ENCODE measurements around the gene BCDIN3D. TPM values are rescaled to one million over a fixed set of nuclear protein-coding genes. Genes with fewer than 3 reads are reported as not detected.
"Not testable (repeated sequence)": the region's sequence is repeated elsewhere in the genome, so short reads cannot be mapped to it uniquely, and the experiment has no call there.

BCDIN3D gene
- total RNA-seq, 1 donor from 2014 or later, result 2.7 TPM

GRCh38 chr12:49879065-49879464 lies 36.2 kb upstream of the BCDIN3D start:
- intact Hi-C loops (cut with micrococcal nuclease); DNase-seq; ATAC-seq: not testable (repeated sequence)

DNA sequence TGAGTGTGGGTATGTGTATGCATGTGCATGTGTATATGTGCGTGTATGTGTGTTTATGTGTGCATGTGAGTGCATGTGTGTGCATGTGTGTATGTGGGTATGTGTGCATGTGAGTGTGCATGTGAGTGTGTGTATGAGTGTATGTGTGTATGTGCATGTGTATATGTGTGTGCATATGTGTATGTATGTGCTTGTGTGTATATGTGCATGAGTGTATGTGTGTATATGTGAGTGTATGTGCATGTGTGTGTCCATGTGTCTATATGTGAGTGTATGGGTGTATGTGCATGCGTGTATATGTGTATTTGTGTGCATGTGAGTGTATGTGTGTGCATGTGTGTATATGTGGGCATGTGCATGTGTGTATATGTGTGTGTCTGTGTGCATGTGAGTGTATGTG lies 35.1 kb upstream of the BCDIN3D start:
- intact Hi-C loops (cut with micrococcal nuclease), result no loop called here
- no peak for DNase-seq
- no peak for ATAC-seq

- no peak for DNase-seq
- intact Hi-C loops (cut with micrococcal nuclease), result no loop called here
- ATAC-seq, result no peak
Measured at GRCh38 chr12:49877066-49877465, 34.2 kb upstream of the BCDIN3D start.

GRCh38 chr12:49876070-49876469 lies 33.2 kb upstream of the BCDIN3D start:
- DNase-seq (no peak), ATAC-seq (no peak)
- intact Hi-C loops (cut with micrococcal nuclease), result no loop called here

DNA sequence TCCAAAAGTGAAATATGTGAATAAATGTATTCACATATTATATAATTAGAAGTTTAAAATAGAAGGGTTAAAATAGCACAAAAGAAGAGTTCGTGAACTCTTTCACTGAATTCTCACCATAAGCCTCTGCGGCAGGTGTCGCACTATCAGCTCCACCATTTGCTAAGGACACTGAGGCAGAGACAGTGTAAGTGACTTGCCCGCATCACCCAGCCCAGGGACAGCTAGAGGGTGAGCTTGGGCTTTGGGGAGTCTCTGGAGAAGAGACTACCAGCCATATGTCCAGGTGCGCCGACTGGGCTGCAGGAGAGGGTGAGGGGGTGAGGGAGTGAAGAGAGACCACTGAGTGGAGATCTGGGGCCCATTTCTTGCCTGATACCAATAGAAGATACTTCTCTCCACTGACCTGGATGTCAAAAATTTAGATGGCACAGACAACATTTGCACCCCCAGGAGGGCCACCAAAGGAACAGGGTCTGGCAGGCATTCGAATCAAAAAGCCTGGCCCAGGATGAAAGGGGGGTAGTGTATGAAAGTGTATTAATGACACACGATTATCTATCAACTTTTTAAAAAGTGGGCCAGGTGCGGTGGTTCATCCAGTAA lies 32.3 kb upstream of the BCDIN3D start:
- no peak for DNase-seq
- ATAC-seq, result no peak
- intact Hi-C loops (cut with micrococcal nuclease), result no loop called here

- DNase-seq, result no peak
- ATAC-seq, result no peak
- intact Hi-C loops (cut with micrococcal nuclease), result no loop called here
Measured at GRCh38 chr12:49874142-49874897, 31.4 kb upstream of the BCDIN3D start.

DNA sequence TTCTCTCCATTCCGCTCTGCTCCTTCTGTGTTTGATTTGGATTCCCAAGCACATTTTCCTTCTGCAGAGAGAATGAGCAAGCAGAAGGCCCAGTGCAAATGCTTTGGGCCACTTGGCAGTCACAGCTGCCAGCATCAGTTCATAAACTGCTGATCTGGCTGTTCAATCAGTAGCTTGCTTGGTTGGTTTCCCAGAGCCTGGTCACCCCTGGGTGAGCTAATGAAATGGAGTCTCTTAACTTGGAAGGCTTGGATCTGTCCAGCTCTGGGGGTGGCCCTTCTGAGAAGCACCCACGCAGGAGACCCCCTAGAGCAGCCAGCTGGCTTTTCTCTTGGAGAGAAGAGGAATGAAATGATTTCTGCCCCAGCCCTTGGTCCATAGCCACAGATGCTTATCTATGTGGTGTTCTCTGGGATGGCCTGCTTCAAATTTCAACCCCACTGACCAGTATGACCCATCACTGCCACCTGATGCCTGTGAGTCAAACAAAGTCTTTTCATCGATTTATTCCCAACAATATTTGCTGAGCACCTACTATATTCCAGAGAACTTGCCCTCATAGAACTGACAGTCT lies 30.5 kb upstream of the BCDIN3D start:
- intact Hi-C loops (cut with micrococcal nuclease), result no loop called here
- ATAC-seq (no peak), DNase-seq (peak; percentile 59)

- peak; percentile 38 for DNase-seq
- intact Hi-C loops (cut with micrococcal nuclease), result no loop called here
- ATAC-seq, result no peak
Measured at GRCh38 chr12:49872781-49873181, 29.9 kb upstream of the BCDIN3D start.

- ATAC-seq (no peak), DNase-seq (peak; percentile 23)
- intact Hi-C loops (cut with micrococcal nuclease), result no loop called here
Measured at GRCh38 chr12:49872381-49872780, 29.5 kb upstream of the BCDIN3D start.

DNA sequence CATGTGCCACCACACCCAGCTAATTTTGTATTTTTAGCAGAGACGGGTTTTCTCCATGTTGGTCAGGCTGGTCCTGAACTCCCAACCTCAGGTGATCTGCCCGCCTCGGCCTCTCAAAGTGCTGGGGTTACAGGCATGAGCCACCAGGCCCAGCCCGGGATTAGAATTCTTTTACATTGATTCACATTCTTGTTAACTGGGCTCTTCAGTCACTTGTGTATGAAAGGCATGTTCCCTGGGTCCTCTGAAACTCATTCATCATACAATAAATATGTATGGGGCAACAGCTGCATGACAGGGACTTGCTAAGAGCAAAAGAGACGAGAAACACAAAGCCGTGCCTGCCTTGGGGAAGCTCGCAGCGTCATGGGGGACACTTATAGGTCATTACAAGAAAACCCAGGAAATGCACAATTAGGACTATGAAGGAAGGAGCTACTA lies 28.9 kb upstream of the BCDIN3D start:
- DNase-seq; intact Hi-C loops (cut with micrococcal nuclease); ATAC-seq: not testable (repeated sequence)

- no peak for ATAC-seq
- DNase-seq, result peak; percentile 26
- intact Hi-C loops (cut with micrococcal nuclease), result no loop called here
Measured at GRCh38 chr12:49871263-49871561, 28.3 kb upstream of the BCDIN3D start.

- intact Hi-C loops (cut with micrococcal nuclease), result no loop called here
- DNase-seq, result no peak
- ATAC-seq, result no peak
Measured at GRCh38 chr12:49870501-49871262, 27.8 kb upstream of the BCDIN3D start.

DNA sequence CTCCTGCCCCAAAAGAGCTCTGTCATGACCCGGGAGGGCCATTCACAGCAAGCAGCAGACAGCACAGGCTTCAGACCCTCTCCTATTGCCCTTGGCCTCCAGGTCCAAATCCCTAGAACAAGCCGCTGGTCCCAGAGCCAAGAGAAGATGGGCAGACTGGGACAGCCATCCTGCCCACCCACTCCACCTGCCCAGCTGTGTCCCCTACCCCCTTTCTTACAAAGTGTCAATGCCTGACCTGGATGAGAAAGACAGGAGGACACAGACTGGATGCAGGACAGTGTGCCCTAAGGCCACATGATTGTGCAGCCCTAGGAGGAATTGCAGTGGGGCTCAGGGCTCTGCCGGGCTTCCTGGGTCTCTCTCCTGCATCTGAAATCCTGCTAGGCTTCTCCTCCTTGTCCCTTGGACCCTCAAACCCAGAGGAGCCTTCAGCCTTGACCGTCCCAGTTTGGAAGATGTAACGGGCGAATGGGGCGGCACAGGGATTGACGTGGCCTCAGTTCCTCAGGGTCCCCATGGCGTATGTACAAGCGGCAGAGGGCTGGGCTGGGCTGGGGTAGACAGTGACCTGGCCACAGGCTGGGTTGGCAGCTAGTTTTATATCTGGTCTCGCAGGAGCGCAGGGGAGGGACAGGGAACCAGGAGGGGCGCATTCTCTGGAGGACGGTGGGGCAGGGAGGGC lies 27.1 kb upstream of the BCDIN3D start:
- DNase-seq (no peak), ATAC-seq (peak; percentile 1)
- intact Hi-C loops (cut with micrococcal nuclease), result loop anchor here (10.0 kb wide), 1 partner anchor 195 kb away; no protein-coding TSS in a partner anchor

GRCh38 chr12:49868952-49869815 lies 26.3 kb upstream of the BCDIN3D start:
- peak; percentile 94 for DNase-seq
- intact Hi-C loops (cut with micrococcal nuclease), result loop anchor here (10.0 kb wide), 1 partner anchor 196 kb away; no protein-coding TSS in a partner anchor
- peak; percentile 91 for ATAC-seq

GRCh38 chr12:49868449-49868848 lies 25.5 kb upstream of the BCDIN3D start:
- intact Hi-C loops (cut with micrococcal nuclease), result loop anchor here (10.0 kb wide), 1 partner anchor 196 kb away; no protein-coding TSS in a partner anchor
- ATAC-seq (peak; percentile 0), DNase-seq (peak; percentile 44)

- intact Hi-C loops (cut with micrococcal nuclease), result loop anchor here (10.0 kb wide), 1 partner anchor 197 kb away; no protein-coding TSS in a partner anchor
- DNase-seq, result no peak
- ATAC-seq, result no peak
Measured at GRCh38 chr12:49867570-49868341, 24.9 kb upstream of the BCDIN3D start.

DNA sequence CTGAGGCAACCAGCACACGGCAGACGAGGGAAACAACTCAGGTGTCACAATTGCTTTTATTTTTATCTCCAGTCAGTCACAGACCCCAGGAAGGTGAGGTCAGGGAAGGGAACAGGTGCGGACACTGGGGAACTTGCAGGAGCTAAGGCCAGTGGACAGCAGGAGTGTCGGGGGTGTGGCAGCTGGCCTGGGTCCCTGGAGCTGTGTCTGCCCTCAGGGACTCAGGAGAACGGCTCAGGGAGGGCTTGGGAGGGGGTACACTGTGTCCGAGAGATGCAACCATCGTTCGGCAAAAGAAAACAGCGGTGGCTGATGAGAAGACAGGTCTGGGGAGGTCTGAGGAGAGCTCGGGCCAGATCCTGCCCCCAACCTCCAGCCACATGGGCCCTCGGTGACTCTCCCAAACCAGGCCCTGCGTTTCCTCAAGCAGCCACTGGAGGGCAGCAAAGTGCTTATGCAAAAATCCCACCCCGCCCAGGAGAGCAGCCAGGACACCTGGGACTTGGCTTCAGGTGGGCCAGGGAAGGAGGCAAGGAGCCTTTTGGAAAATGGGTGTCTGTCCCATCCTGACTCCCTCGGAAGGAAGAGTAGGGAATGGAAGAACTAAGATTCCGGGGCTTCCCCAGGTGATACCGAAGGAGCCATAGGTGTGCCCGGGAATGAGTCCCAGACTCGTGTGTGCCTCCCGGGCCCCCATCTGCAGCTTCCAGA lies 24.1 kb upstream of the BCDIN3D start:
- intact Hi-C loops (cut with micrococcal nuclease), result loop anchor here (10.0 kb wide), 1 partner anchor 198 kb away; no protein-coding TSS in a partner anchor
- ATAC-seq, result peak; percentile 26
- peak; percentile 84 for DNase-seq

All from left ventricle myocardium superior (tissue), 1 donor.